ENCODE measurements around the gene WDFY4.

WDFY4 gene

GRCh38 chr10:48879451-48879850 lies 194.8 kb downstream of the WDFY4 start:
- intact Hi-C loops (cut with DNase I), result no loop called here
- no peak for DNase-seq

- intact Hi-C loops (cut with DNase I), result no loop called here
- no peak for DNase-seq
Observed at GRCh38 chr10:48880016-48880705, 195.5 kb downstream of the WDFY4 start.

- intact Hi-C loops (cut with DNase I), result no loop called here
- peak in 2 of 42 donors; percentile 6 to 17 for DNase-seq
Observed at GRCh38 chr10:48881937-48882336, 197.3 kb downstream of the WDFY4 start.

DNA sequence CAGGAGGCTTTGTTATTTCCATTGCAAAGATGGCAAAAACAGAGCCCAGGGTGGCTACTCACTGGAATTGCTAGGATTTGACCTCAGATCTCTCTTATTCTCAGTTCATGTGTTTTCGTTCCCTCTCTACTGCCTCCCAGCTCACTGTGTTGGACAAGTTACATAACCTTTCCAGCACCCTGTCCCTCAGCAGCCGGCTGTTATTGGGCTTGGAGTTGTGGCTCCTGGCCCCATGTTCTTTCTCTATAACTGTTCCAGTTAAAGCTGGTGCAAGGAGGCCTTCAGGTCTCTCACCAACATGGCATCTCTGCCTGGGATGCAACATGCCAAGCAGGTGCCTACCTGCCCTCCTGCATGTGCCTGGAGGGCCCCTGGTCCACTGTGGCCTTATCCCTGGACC lies 198.2 kb downstream of the WDFY4 start:
- intact Hi-C loops (cut with DNase I), result no loop called here

GRCh38 chr10:48883701-48884100 lies 199.0 kb downstream of the WDFY4 start:
- intact Hi-C loops (cut with DNase I), result no loop called here
- peak in 2 of 42 donors; percentile 28 for DNase-seq

More for the DNA sequence above, 198.2 kb downstream of the WDFY4 start:
- peak in 1 of 42 donors; percentile 33 for DNase-seq

- DNase-seq, result peak in 14 of 42 donors; percentile 21 to 78 (median 42)
- intact Hi-C loops (cut with DNase I), result no loop called here
Observed at GRCh38 chr10:48884179-48885045, 199.7 kb downstream of the WDFY4 start.

- peak in 38 of 42 donors; percentile 26 to 87 (median 58) for DNase-seq
- intact Hi-C loops (cut with DNase I), result no loop called here
Observed at GRCh38 chr10:48885376-48885775, 200.7 kb downstream of the WDFY4 start.

GRCh38 chr10:48887982-48888381 lies 203.3 kb downstream of the WDFY4 start:
- no peak for DNase-seq
- intact Hi-C loops (cut with DNase I), result no loop called here

DNA sequence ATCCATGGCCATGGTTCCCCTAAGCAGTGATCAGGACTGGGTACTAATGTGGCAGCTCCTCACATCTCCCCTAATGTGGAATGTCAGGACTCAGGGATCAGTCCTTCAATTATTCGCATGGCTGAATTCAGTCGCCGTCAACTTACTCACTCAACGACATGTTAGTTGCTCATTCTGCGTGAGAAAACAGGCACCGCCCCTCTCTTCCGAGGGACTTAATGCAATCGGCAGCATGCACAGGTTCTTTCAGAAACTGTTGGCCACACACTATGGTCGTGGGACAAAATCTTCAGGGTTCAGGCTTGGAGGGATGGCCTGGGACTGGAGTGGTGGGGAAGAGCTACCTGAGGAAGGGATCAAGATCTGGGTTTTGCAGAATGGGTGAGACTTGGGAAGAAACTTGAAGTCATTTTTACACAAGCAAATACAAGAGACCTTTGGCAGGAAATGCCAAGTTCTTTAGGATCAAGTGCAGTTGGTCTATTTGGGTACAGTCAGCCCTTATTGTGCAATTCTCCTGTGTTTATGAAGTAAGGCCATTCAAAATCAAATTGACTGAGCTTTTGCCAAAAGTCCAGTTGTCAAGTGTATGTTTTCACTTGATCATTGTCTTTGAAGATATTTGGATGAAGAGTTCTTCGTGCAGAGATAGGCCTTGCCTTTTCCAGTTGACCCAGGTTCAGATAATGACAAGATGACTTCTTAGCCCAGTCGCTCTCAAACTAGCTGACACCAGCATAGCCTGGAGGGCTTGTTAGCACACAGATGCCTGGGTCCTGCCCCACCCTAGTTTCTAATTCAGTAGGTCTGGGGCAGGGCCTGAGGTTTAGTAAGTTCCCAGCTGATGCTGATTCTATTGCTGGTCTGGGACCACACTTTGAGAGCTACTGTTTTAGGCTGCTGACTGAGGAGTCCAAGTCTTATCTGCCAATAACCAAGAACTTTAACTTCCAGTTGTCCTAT lies 206.5 kb downstream of the WDFY4 start:
- intact Hi-C loops (cut with DNase I), result no loop called here
- no peak for DNase-seq

DNA sequence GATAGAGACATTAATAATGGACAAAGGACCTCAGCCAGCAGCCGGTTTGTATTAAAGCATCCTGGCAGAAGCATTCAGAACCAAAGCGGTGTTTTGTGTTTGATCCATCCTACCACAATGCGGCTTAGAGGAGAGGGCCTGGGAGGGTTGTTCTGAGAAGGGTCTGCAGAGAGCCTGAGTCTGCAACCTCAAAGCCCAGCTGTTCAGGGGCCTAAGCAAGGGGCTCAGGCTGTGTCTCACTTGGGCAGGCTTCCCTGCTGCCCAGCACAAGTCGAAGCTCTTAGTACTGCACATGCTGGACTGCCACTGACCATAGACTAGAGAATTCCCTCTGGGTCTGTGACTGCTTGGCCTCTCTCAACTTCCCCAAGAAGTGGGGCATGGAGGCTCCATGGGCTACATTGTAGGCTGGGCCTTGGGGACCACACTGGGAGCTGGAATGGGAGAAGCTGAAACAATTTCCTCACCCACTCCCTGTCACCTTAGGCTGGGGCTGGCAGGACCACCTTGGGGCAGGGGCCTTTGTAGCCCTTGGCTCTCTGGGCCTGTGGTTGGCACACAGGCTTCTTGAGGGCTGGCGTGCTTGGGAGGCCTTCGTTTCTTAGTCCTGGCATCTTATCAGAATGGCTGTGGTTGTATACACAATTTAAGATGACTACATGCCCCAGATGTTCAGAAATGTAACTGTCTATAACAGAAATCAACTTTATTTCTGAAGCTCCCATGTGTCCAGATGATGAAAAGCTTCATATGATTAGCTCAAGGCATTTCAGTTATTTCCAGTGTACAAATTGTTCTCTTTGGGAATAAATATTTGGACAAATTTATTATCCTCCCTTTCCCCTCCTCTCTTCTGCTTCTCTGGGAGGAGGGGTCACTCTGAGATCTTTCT lies 210.5 kb downstream of the WDFY4 start:
- intact Hi-C loops (cut with DNase I), result no loop called here
- DNase-seq, result no peak

DNA sequence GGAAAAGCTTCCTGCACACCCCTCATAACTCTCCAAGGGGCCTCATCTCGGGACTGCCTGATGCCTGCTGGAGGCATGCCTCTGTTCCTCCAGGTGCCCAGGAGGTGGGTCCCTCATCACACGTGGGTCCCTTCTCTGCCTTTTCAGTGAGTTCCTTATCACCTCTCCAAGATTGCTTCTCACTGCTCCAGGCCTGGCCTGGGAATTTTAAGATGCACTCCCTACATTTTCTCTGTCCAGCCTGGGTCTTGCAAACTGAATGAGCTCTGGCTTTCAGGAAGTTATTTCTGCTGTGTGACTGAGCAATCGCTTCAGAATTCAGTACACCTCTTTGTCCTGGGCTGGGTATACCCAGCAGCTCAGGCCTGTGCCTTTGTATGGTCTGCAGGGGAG lies 211.1 kb downstream of the WDFY4 start:
- DNase-seq, result no peak
- intact Hi-C loops (cut with DNase I), result no loop called here

DNA sequence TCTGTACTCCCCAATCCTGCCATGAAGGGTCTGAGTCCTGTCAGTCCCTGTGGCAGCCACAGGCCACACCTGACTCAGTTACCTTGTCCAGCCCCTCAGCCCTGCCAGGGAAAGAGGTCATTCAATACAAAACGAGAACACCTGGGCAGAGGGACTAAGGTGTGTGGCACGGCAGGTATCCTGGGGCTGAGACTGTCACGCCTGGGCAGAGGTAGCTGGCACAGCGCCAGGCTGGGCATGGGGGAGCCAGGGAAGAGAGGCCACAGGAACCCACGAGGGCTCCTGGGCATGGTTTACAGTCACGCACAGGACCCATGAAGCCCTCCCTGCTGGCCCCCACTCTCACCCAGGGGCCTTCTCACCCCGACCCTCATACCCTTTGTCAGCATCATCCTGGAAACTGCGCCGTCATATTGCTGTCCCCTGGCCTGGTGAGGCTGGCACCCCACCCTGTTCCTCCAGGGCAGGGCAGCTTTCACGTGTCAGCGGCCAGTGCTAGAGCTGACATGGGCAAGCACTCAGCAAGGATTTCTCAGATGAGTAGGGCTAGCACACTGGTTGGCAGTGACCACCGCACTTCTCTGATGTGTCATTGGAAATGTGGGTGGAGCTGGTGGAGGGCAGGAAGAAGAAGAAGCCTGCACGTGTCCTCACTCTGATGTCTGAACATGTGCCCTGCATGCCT lies 212.2 kb downstream of the WDFY4 start:
- peak in 2 of 42 donors; percentile 6 to 22 for DNase-seq
- intact Hi-C loops (cut with DNase I), result no loop called here

- intact Hi-C loops (cut with DNase I), result no loop called here
- DNase-seq, result peak in 2 of 42 donors; percentile 7 to 35
Observed at GRCh38 chr10:48897441-48897790, 212.7 kb downstream of the WDFY4 start.

DNA sequence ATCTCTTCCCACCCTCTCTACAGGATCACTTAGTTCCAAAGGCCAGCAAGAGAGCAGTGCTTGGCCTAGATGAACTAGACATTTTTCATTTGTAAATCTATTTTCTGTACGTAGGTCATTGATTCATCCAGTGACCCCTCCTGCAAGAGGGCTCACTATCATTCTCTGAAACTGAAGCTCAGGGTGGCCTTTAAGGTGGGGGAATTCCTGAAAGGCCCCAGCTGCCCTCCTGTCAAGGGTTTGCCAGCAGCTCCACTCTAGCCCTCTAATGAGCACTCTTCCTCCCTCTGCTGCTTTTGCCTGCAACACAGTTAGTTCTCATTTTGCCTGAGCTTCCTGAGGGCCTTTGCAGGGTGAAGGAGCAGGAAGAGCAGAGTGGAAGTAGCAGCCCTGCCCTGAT lies 213.8 kb downstream of the WDFY4 start:
- intact Hi-C loops (cut with DNase I), result no loop called here
- peak in 1 of 42 donors; percentile 28 for DNase-seq

DNA sequence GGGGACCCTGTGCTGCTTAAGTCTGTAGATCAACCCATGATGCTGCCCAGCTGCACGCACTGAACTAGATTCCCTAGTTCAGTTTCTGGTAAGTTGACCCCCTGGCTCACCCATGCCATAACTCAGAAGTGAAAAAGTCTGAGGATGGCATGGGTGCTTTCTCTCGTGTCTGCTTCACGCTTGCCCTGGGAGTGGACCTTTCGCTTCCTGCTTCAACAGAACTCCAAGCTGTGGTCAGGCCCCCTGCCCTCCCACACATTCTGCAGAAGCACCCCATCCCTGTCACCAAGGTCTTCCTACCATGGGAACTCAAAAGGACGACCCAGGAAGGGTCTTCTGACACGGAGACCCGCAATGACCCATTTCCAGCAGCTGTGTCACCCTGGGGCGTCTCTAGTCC lies 215.1 kb downstream of the WDFY4 start:
- DNase-seq, result peak in 2 of 42 donors; percentile 28 to 38
- intact Hi-C loops (cut with DNase I), result no loop called here

DNA sequence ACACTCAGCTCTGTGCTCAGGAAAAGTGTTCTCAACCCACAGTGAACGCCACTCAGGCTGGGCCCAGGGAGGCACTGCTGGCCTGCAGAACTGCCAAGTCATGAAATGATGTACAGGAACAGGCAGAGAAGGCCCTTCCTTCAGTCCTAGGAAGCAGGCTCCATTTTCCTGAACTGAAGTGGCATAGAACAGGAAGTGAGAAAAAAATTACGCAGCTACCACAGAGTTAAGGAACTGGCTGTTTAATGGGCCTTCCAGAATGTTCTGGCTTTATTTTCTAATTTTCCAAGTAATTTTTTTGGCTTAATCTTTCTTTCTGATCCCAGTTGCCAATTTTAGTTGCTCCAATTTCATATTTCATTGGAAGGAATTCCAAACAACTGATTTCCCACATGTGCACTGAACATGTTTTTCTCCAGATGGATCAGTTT lies 215.7 kb downstream of the WDFY4 start:
- intact Hi-C loops (cut with DNase I), result no loop called here
- peak in 1 of 42 donors; percentile 41 for DNase-seq

DNA sequence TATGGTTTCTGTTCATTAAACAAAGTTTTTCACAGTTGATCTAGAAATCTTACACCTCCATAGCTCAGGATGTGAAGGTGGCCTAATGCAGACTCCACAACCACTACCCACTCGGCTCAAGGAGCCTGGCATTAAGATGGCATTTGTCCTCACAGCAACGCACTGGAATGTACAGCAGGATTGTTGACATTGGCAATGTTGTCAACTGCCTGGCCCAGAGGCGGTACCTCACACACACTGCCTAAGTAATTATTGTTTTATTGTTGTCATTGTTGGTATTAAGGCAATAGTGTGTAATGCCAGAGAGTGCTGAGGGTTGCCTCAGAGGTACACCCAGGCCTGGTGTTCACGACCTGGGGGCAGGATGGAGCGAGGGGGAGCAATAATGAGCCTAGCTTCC lies 216.6 kb downstream of the WDFY4 start:
- peak in 2 of 42 donors; percentile 9 to 10 for DNase-seq
- intact Hi-C loops (cut with DNase I), result no loop called here

DNA sequence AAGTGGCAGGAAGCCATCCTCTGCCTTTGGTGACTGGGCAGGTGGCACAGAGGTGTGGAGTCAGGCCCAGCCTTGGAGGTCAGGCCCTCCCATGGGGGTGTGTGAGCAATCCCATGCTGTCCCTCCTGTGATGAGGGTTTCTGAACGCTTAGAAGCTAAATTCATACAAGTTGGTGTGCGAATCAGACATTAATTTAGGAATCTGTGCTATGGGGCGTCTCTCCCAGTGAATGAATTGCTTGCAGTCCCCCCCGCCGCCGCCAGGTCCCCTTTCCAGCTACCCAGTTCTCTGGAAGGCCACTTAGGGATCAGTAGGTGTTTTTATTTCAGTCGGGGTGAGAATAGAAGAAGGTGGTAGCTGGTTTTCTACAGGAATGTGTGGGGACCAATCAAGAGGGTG lies 217.4 kb downstream of the WDFY4 start:
- intact Hi-C loops (cut with DNase I), result no loop called here
- DNase-seq, result peak in 1 of 42 donors; percentile 26
